Measurements from ENCODE around the gene HNRNPR. TPM values are rescaled to one million over a fixed set of nuclear protein-coding genes. Genes with fewer than 3 reads are reported as not detected.
"Not testable (repeated sequence)": the region's sequence is repeated elsewhere in the genome, so short reads cannot be mapped to it uniquely, and the experiment has no call there.

HNRNPR gene
- total RNA-seq, 1 donor from 2014 or later: 159 TPM

DNA sequence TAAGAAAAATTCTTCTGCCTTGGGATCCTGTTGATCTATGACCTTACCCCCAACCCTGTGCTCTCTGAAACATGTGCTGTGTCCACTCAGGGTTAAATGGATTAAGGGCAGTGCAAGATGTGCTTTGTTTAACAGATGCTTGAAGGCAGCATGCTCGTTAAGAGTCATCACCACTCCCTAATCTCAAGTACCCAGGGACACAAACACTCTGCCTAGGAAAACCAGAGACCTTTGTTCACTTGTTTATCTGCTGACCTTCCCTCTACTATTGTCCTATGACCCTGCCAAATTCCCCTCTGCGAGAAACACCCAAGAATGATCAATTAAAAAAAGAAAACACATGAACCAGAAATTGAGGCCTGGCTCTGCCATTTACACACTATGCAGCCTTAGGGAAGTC lies 86.0 kb downstream of the HNRNPR start:
- not testable (repeated sequence) for DNase-seq (ENCODE audit: low spot score in 2 of 2); FAIRE-seq

DNA sequence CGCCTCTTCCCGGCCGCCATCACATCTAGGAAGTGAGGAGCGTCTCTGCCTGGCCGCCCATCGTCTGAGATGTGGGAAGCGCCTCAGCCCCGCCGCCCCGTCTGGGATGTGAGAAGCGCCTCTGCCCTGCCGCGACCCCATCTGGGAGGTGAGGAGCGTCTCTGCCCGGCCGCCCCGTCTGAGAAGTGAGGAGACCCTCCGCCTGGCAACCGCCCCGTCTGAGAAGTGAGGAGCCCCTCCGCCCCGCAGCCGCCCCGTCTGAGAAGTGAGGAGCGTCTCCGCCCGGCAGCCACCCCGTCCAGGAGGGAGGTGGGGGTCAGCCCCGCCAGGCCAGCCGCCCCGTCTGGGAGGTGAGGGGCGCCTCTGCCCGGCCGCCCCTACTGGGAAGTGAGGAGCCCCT lies 86.7 kb downstream of the HNRNPR start:
- not testable (repeated sequence) for FAIRE-seq; DNase-seq (ENCODE audit: low spot score in 2 of 2)

Other genes with a start within 250 kb of the HNRNPR start
- gene LUZP1, start 175.4 kb downstream of the HNRNPR start, total RNA-seq: 5.3 TPM
- gene HTR1D, start 126.8 kb downstream of the HNRNPR start, total RNA-seq: under 0.01 TPM
- 111 TPM for gene ZNF436, start 25.6 kb upstream of the HNRNPR start, total RNA-seq
- gene TCEA3, start 80.5 kb upstream of the HNRNPR start, total RNA-seq: 2.0 TPM
- 7.7 TPM for gene ASAP3, start 139.9 kb upstream of the HNRNPR start, total RNA-seq
- gene E2F2, start 186.9 kb upstream of the HNRNPR start, total RNA-seq: 1.2 TPM
- 22.4 TPM for gene ID3, start 215.2 kb upstream of the HNRNPR start, total RNA-seq

Data from frontal cortex (tissue), 4 donors.